ENCODE measurements around the gene VEPH1.

Gene VEPH1

DNA sequence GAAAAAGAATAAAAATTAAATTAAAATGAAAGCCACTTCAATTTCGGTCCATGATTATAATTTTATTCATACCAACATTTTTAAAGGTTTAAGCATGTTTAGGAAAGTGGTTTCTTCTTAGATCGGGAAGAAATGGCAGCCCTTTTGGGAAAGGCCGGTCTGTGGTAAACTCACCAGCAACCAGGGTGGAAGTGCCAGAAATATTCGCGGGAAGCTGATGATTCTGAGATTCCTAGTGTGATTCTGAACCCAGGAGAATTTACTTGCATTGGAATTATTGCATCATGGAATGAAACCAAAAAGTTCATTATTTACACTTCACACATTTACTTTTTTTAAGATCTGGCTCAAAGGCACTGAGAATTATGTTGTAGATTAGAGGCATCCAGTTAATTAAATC is 246.1 kb downstream of the VEPH1 start:
- no peak for DNase-seq (ENCODE audit: low read depth)

- DNase-seq (ENCODE audit: low read depth) = no peak
These were observed 247.4 kb downstream of the VEPH1 start for GRCh38 chr3:157255797-157256196.

- no peak for DNase-seq (ENCODE audit: low read depth)
These were observed 251.5 kb downstream of the VEPH1 start for GRCh38 chr3:157251685-157252084.

DNA sequence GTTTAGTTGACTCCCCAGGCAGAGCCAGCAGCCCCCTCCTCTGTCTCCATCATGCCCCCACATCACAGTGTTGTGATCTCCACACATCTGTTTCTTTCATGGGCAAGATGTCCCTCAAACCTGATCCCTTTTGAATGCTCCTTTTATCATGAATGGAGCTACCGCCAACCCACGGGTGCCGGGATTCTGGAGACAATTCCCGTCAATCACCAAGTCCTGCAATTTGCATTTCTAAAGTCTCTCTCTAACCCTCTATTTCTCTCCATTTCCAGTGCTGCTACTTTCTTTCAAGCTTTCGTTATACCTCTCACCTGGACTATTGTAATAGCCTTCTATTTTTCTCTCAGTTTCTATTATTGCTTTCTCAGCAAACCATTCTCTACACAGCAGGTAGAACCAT is 253.6 kb downstream of the VEPH1 start:
- DNase-seq (ENCODE audit: low read depth) = no peak

- DNase-seq (ENCODE audit: low read depth) = peak; percentile 46
These were observed 254.4 kb downstream of the VEPH1 start for GRCh38 chr3:157248590-157249422.

GRCh38 chr3:157247391-157247790 is 255.8 kb downstream of the VEPH1 start:
- DNase-seq (ENCODE audit: low read depth) = no peak

- DNase-seq (ENCODE audit: low read depth) = no peak
These were observed 260.4 kb downstream of the VEPH1 start for GRCh38 chr3:157242836-157243235.

DNA sequence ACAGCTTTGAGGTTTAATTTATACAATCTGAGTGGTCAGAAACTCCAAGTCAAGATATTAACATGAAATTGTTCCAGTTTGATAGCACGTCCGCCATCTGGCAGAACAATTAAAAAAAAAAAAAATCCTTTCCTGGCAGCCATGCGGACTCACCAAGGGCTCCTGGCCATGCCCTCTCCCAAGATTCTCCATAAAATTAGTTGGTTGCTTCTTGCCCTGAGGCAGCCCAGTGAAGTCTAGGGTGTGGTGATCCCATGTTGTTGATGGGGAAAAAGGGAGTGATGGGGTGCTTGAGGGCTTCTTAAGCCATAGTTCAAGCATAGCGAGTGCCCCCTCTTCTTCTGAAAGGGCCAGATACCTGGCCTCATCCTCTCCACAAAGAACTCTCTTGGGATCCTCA is 261.6 kb downstream of the VEPH1 start:
- DNase-seq (ENCODE audit: low read depth) = no peak

DNA sequence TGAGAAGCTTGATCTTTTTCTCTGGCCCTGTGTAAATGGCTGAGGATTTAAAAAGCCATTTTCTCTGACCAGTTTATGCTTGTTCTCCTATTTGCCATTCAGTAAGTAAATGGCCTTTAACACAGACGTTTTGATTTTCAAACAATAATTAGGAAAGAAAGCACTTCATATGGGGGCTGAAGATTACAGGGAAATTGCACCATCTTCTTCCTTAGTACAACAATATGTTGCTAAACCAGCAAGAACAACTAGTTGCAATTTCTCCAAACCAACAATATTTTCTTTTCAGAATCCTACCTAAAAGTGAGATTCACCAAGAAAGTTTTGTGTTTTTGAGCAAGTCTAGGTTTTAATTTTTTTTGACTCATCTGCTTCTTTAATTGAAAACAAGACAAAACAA is 262.8 kb downstream of the VEPH1 start:
- DNase-seq (ENCODE audit: low read depth) = no peak

GRCh38 chr3:157239082-157239704 is 264.0 kb downstream of the VEPH1 start:
- no peak for DNase-seq (ENCODE audit: low read depth)

DNA sequence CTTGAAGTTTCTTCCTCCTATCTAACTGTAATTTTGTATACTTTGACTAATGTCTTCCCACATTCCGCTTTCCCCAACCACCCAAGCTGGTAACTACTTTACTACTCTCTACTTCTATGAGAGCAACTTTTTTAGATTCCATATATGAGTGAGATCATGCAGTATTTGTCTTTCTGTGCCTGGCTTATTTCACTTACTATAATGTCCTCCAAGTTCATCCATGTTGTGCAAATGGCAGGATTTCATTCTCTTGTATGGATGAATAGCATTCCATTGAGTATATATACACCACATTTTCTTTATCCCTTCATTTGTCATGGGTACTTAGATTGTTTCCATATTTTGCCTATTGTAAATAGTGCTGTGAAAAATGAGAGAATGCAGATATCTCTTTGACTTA is 264.8 kb downstream of the VEPH1 start:
- DNase-seq (ENCODE audit: low read depth) = no peak

- no peak for DNase-seq (ENCODE audit: low read depth)
These were observed 265.3 kb downstream of the VEPH1 start for GRCh38 chr3:157237886-157238285.

- no peak for DNase-seq (ENCODE audit: low read depth)
These were observed 267.9 kb downstream of the VEPH1 start for GRCh38 chr3:157235291-157235690.

- no peak for DNase-seq (ENCODE audit: low read depth)
These were observed 269.3 kb downstream of the VEPH1 start for GRCh38 chr3:157233923-157234322.

GRCh38 chr3:157232141-157232540 is 271.1 kb downstream of the VEPH1 start:
- DNase-seq (ENCODE audit: low read depth) = no peak

GRCh38 chr3:157231071-157231470 is 272.1 kb downstream of the VEPH1 start:
- peak; percentile 24 for DNase-seq (ENCODE audit: low read depth)

DNA sequence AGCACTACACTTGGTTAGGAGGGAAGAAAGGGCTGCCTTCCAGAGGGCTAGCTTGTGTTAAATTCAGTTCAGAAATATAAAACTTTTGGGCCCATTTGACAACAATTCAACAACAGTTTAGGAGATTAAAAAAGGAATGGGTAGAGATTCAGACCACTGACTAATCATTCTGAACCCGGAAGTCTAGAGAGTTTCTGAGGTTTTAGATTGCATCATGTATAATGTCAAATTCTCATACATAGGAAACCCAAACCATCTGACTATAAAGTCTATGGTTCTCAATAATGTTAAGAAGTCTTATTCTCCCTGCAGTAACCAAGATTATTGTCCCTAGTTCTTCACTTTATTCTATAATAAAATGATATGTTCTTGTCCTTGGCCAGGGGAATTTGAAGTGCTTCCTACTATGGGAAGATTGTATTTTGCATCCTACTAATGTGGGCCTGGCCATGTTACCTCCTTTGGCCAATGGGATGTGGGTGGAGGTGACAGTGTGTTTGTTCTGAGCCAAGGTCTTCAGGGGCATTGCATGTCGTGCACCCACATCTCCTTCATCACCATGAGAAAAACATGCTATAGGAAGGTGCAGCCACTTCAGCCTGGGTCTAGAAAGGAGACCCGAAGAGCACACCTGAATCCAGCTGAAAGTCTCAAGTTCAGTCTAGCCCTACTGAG is 276.9 kb downstream of the VEPH1 start:
- no peak for DNase-seq (ENCODE audit: low read depth)

DNA sequence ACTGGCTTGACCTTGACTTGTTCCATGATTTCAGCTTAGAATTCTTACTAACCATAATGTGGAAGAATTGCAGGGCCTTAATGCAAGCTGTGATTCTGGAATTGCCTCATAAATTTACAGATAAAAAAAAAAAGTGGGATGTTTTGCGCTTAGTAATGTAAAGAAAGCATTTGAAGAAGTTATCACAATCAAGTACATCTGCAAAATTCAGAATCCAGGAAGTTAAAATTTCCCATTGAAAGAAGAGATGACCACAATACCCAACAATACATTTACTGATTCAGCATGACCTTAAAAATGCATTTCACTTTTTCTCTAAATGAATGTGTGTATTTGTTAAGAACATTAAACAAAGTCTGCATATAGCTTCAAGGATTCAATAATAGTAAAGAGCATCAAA is 278.2 kb downstream of the VEPH1 start:
- DNase-seq (ENCODE audit: low read depth) = no peak

- no peak for DNase-seq (ENCODE audit: low read depth)
These were observed 282.3 kb downstream of the VEPH1 start for GRCh38 chr3:157220883-157221282.

DNA sequence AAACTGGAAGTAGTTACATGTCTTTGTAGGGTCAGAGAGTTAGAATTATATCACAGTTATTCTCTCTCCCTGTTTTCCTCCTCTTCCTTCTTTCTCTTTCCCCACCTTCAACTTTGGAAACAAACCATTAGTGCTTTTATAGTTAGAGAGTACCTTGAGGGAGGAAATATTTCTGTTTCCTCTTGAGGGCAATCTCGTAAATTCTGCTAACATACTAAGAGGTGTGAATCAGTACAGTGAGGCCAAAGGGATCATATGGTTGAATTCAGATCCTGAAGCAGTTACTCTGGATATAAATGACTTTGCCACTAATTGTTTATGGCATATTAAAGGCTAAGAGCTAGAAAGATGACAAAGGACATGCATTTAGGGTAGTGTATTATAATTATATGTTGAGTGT is 283.0 kb downstream of the VEPH1 start:
- DNase-seq (ENCODE audit: low read depth) = no peak

GRCh38 chr3:157219215-157219614 is 284.0 kb downstream of the VEPH1 start:
- no peak for DNase-seq (ENCODE audit: low read depth)
